OCI-LY1 (cell line): ENCODE results near the gene CUBN.

Experiments used
- H2AFZ ChIP-seq: fragments of 200-600 bp; sonication (generic), shearing (Covaris generic); 2 replicates; pipeline ENCODE4 v1.6.0; 2014; ENCODE audit warnings: antibody characterized with exemption, mild to moderate bottlenecking, low read length
- H3F3A ChIP-seq: fragments of 200-600 bp; sonication (generic), shearing (Covaris generic); 2 replicates; pipeline ENCODE4 v1.6.0; 2014; ENCODE audit warnings: mild to moderate bottlenecking, antibody characterized with exemption, low read length, moderate library complexity; ENCODE audit not compliant: insufficient read depth
- H3K27ac ChIP-seq: fragments of 200-600 bp; sonication (generic); 2 replicates; pipeline ENCODE4 v1.5.1; 2014; ENCODE audit warnings: low read length, mixed run types, mild to moderate bottlenecking, low read depth; ENCODE audit not compliant: poor library complexity, severe bottlenecking
- H3K27me3 ChIP-seq: fragments of 200-600 bp; sonication (generic); 2 replicates; pipeline ENCODE4 v1.6.0; 2014; ENCODE audit warnings: antibody characterized with exemption, mild to moderate bottlenecking, low read length, moderate library complexity; ENCODE audit not compliant: insufficient read depth
- H3K36me3 ChIP-seq: fragments of 200-600 bp; sonication (generic); 2 replicates; pipeline ENCODE4 v1.6.1; 2014; ENCODE audit warnings: mild to moderate bottlenecking, antibody characterized with exemption, low read length, moderate library complexity, mixed read lengths; ENCODE audit not compliant: insufficient read depth
- H3K4me1 ChIP-seq: fragments of 200-600 bp; sonication (generic); 2 replicates; pipeline ENCODE4 v1.5.1; 2014; ENCODE audit warnings: mild to moderate bottlenecking, low read length, moderate library complexity; ENCODE audit not compliant: insufficient read depth, severe bottlenecking
- H3K4me2 ChIP-seq: fragments of 200-600 bp; sonication (generic), shearing (Covaris generic); 2 replicates; pipeline ENCODE4 v1.6.1; 2014; ENCODE audit warnings: low read length
- H3K4me3 ChIP-seq: fragments of 200-600 bp; sonication (generic); 2 replicates; pipeline ENCODE4 v1.5.1; 2014; ENCODE audit warnings: low read length, low read depth, mild to moderate bottlenecking, mixed read lengths; ENCODE audit not compliant: poor library complexity, severe bottlenecking
- H3K79me2 ChIP-seq: fragments of 200-600 bp; shearing (Covaris generic); 2 replicates; pipeline ENCODE4 v1.6.1; 2016; ENCODE audit warnings: mixed run types, low read length, mixed read lengths; ENCODE audit not compliant: insufficient read depth
- H3K9ac ChIP-seq: fragments of 200-600 bp; sonication (generic), shearing (Covaris generic); 2 replicates; pipeline ENCODE4 v1.6.1; 2014; ENCODE audit warnings: mild to moderate bottlenecking, low read length, mixed read lengths
- H3K9me2 ChIP-seq: fragments of 200-600 bp; sonication (generic), shearing (Covaris generic); 2 replicates; pipeline ENCODE4 v1.6.1; 2014; ENCODE audit warnings: low read depth, mild to moderate bottlenecking, low read length, mixed read lengths
- H3K9me3 ChIP-seq: fragments of 200-600 bp; shearing (Covaris generic); 2 replicates; pipeline ENCODE4 v1.6.1; 2014; ENCODE audit warnings: low read length, mixed read lengths
- H4K20me1 ChIP-seq: fragments of 200-600 bp; sonication (generic), shearing (Covaris generic); 2 replicates; pipeline ENCODE4 v1.6.0; 2016; ENCODE audit warnings: mild to moderate bottlenecking, low read length; ENCODE audit not compliant: insufficient read depth
- EZH2 ChIP-seq: fragments of 200-600 bp; sonication (generic), shearing (Covaris generic); IDR thresholded peaks from 2 replicates; pipeline ENCODE4 v1.8.0; 2017; ENCODE audit warnings: borderline replicate concordance, mixed run types, mild to moderate bottlenecking, antibody characterized with exemption, low read length, moderate library complexity, mixed read lengths
- TF ChIP-seq, protein P1 (sequence below): fragments of 200-600 bp; sonication (generic), shearing (Covaris generic); IDR thresholded peaks from 2 replicates; pipeline ENCODE4 v1.5.1; 2017; ENCODE audit warnings: mild to moderate bottlenecking, antibody characterized with exemption, low read length, moderate library complexity, mixed read lengths

CUBN gene

DNA sequence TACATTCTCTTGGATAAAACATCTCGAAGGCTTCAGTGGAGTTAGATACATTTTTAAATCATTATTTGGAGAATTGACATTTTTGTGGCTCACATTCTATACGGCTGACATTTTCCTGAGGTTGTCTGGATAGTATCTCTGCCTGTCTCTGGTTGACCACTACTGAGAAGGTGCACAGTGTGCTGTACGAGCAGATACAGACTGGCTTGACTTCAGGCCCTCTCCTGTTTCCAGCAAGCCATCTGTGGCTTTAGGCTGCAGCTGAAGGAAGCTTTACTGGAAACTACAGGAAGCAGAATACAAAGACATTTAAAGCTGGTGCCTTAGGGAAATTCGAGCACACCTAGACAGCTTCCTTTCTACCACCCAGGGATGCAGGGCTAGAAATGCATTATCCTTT, 273.0 kb downstream of the CUBN start:
- Histone ChIP-seq H3K27me3 (no peaks in the 10 kb centered on the region), H3K36me3 (no peaks in the 10 kb centered on the region), H3K4me3 (no peak overlapping the region), H3K4me1 (no peaks in the 10 kb centered on the region), H3F3A (no peaks in the 10 kb centered on the region), H3K9ac (no peak overlapping the region), H3K9me2 (no peaks in the 10 kb centered on the region), H3K79me2 (no peaks in the 10 kb centered on the region), H3K9me3 (no peaks in the 10 kb centered on the region), H3K4me2 (no peak overlapping the region), H2AFZ (no peak overlapping the region), H3K27ac (no peak overlapping the region), H4K20me1 (no peaks in the 10 kb centered on the region)
- TF ChIP-seq EZH2 = no peak
- TF ChIP-seq, protein P1, sequence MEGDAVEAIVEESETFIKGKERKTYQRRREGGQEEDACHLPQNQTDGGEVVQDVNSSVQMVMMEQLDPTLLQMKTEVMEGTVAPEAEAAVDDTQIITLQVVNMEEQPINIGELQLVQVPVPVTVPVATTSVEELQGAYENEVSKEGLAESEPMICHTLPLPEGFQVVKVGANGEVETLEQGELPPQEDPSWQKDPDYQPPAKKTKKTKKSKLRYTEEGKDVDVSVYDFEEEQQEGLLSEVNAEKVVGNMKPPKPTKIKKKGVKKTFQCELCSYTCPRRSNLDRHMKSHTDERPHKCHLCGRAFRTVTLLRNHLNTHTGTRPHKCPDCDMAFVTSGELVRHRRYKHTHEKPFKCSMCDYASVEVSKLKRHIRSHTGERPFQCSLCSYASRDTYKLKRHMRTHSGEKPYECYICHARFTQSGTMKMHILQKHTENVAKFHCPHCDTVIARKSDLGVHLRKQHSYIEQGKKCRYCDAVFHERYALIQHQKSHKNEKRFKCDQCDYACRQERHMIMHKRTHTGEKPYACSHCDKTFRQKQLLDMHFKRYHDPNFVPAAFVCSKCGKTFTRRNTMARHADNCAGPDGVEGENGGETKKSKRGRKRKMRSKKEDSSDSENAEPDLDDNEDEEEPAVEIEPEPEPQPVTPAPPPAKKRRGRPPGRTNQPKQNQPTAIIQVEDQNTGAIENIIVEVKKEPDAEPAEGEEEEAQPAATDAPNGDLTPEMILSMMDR = no peak

DNA sequence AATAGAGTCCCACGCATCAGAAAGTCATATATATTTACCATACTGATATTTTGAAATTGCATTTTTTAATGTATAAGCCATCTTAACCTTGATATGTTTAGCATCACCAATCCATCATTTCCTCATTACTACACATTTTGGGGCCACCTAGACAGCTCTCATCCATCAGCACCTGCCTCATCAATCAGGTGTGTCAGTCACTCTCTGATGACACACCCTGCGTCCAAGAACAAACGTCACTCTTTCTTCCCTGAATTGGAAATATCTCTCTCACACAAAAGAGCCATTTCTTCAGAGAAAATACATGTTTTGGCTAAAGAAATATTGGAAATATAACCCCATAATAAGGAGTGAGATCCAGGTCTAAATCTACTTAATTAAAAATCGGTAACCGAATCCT, 273.5 kb downstream of the CUBN start:
- no peak for TF ChIP-seq EZH2
- TF ChIP-seq, protein P1 = no peak
- Histone ChIP-seq H3K4me2 (no peak overlapping the region), H3K27me3 (no peaks in the 10 kb centered on the region), H3K79me2 (no peaks in the 10 kb centered on the region), H3K27ac (no peak overlapping the region), H4K20me1 (no peaks in the 10 kb centered on the region), H3K9me2 (no peaks in the 10 kb centered on the region), H3K36me3 (no peaks in the 10 kb centered on the region), H3K9me3 (no peaks in the 10 kb centered on the region), H3K4me1 (no peaks in the 10 kb centered on the region), H3F3A (no peaks in the 10 kb centered on the region), H3K4me3 (no peak overlapping the region), H2AFZ (no peak overlapping the region), H3K9ac (no peak overlapping the region)

DNA sequence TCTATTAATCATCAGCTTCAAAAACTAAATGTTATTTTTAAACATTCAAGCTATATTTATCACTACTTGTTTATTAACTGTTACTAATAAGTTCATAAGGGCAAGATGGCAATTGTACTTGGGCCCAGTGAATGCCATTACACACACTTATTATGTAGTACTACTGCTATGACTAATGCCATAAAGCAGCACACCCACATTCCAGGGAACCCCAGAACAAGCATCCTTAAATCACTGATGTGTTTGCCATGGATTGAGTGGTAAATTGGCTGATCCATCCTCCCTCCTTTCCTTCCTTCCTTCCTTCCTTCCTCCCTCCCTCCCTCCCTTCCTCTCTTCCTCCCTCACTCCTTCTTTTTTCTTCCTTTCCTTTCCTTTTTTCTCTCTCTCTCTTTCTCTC, 275.0 kb downstream of the CUBN start:
- Histone ChIP-seq H3F3A (no peaks in the 10 kb centered on the region), H3K27ac (no peak overlapping the region), H3K4me2 (no peak overlapping the region), H2AFZ (no peak overlapping the region), H3K9ac (no peak overlapping the region), H3K36me3 (no peaks in the 10 kb centered on the region), H3K9me3 (no peaks in the 10 kb centered on the region), H3K79me2 (no peaks in the 10 kb centered on the region), H3K4me3 (no peak overlapping the region), H3K27me3 (no peaks in the 10 kb centered on the region), H3K9me2 (no peaks in the 10 kb centered on the region), H3K4me1 (no peaks in the 10 kb centered on the region), H4K20me1 (no peaks in the 10 kb centered on the region)
- TF ChIP-seq EZH2 = no peak

DNA sequence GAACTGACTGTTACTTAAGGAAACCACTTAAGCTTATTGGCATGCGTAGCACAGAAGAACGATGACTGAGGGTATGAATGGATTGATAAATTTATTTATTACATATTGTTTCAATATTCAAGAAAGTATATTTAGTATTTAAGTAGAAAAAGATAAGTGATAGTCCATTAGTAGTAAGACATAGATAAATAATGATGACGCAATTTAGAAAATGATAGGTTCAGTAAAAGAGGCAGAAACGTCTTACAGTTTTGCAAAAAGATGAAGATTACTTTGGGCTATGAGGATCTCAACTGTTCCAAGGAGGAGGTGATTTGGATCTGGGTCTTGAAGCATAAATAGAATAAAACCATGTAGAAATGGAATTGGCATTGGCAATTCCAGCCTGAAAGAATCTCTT, 275.8 kb downstream of the CUBN start:
- Histone ChIP-seq H3K9ac (no peak overlapping the region), H3K9me2 (no peaks in the 10 kb centered on the region), H2AFZ (no peak overlapping the region), H3K36me3 (no peaks in the 10 kb centered on the region), H4K20me1 (no peaks in the 10 kb centered on the region), H3K4me2 (no peak overlapping the region), H3K9me3 (no peaks in the 10 kb centered on the region), H3K4me3 (no peak overlapping the region), H3K4me1 (no peaks in the 10 kb centered on the region), H3K27me3 (no peaks in the 10 kb centered on the region), H3F3A (no peaks in the 10 kb centered on the region), H3K27ac (no peak overlapping the region), H3K79me2 (no peaks in the 10 kb centered on the region)
- TF ChIP-seq EZH2 = no peak
- TF ChIP-seq, protein P1 = no peak
